Ramos (cell line): ENCODE results near the gene ASPHD2.
"Not testable (repeated sequence)": the region's sequence is repeated elsewhere in the genome, so short reads cannot be mapped to it uniquely, and the experiment has no call there.

ENCODE experiments used
- in situ Hi-C: fragments of 300-500 bp; cut with MboI; formaldehyde crosslinking; loops from one replicate; pipeline ENCODE4 v1.14.3; 2022; ENCODE audit warnings: low sequenced_read_pairs; ENCODE audit not compliant: unreplicated experiment

The ASPHD2 gene, protein sequence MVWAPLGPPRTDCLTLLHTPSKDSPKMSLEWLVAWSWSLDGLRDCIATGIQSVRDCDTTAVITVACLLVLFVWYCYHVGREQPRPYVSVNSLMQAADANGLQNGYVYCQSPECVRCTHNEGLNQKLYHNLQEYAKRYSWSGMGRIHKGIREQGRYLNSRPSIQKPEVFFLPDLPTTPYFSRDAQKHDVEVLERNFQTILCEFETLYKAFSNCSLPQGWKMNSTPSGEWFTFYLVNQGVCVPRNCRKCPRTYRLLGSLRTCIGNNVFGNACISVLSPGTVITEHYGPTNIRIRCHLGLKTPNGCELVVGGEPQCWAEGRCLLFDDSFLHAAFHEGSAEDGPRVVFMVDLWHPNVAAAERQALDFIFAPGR

DNA sequence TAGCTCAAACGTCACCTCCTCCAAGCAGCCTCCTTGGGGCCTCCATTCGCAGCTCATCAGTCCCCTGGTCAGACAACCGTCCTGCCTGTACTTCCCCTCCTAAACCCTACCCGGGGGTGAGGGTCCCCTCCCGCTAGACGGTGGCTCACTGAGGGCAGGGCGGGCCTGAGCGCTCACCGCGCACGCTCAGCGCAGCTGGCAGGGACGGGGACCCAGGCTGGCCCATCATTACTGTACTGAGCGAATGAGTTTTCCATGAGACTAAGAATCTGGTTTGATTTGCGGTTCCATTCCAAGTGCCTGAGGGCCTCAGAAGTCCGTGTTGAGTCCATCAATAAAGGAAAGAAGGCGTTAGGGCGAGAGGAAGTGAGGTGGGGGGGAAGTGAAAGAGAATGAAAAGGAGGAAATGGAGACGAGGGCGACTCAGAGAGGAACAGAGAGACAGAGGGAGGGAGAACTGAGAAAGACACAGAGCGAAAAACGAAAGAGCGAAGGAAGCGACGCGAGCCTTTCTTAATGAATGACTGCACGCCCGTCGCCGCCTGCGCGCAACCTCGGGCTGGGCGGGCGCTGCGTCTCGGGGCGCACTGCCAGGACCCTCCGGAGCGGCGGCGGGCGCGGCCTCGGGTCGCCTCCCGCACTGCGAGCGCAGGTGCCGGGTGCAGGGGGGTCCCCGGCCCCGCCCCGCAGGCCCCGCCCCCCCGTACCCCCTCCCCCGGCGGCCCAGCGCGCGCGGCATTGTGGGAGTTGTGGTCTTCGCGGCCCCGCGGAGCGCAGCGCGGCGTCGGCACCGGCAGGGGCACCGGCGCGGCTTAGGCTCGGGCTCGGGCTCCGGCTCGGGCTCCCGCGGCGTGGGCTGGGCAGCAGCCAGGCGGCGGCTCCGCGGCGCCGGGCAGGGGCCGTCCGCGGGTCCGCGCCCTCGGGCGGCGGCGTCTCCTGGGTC is at the start of gene ASPHD2:
ASPHD2 (plus strand) TSS at position 746 of the 943 bp plus-strand sequence. CDS start 4,356 bp downstream, outside the sequence.
- in situ Hi-C loops, result no loop called here

DNA sequence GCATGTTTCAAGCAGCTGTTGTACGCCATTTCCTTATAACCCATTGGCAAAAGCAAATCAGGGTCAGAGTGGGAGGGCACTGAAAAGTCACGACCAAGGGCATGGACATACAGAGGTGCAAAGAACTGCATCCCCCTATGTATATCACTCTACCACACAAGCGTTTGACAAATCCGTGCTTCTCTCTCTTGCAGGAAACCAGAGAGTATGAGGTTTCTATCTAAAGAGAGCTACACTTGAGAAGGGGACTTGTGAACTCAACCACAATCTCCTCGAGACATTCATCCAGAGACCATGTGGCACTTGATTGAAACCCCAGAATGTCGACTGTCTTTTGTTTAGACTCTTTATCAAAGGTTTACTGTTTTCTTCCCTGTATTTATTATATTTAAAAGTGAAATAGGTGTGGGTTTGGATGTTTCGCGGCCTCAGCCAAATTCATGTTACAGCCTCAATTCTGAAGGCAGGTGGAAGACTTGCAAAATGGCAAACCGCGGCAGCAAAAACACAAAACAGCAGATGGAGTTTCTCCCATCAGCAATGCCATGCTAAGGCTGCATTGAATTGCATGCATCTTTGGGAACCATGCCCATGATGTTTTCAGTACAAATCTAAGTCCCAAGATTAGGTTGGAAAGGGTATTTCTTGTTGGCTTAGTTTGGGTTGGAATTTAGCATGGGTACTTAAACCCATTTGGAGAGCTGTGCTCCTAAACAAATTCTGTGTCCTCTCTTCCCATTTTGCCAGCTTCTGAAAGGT is 48.8 kb upstream of the ASPHD2 start:
- in situ Hi-C loops, result no loop called here

DNA sequence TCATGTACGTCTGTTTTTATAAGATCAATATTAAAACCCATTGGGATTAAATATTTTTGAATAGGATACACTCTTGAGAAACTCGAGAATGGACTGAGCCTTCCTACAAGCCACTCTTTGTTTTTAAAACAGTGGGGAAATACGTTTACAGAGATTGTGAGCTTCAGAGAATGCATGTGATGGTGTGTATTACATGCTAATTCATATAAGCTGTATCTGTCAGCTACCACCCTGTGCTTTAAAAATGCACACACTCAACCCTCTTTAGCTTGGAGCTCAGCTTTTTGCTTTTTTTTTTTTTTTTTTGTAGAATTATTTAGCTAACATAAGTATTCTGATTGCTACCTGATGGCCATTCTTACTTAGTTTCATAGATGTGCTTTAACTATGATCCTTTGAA is 46.3 kb upstream of the ASPHD2 start:
- in situ Hi-C loops, result no loop called here

DNA sequence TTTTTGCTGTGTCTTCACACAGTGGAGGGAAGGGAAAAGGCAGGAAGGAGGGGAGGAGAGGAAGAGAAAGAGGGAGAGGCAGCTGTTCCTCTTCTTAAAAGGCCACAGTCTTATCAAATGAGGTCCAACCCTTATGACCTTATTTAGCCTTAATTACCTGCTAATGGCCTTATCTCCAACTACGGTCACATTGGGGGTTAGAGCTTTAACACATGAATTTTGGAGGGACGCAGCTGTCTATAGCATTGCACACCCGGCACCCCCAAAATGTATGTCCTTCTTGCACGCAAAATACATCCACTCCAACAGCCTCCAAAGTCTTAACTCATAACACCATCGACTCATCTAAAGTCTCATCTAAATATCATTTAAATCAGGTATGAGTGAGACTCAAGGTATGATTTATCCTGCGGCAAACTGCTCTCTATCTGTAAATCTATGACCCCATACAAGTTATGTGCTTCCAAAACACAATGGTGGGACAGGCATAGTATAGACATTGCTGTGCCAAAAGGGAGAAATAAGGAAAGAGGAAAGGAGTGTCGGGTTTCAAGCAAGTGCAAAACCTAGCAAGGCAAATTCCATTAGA is 45.0 kb upstream of the ASPHD2 start:
- in situ Hi-C loops, result no loop called here

DNA sequence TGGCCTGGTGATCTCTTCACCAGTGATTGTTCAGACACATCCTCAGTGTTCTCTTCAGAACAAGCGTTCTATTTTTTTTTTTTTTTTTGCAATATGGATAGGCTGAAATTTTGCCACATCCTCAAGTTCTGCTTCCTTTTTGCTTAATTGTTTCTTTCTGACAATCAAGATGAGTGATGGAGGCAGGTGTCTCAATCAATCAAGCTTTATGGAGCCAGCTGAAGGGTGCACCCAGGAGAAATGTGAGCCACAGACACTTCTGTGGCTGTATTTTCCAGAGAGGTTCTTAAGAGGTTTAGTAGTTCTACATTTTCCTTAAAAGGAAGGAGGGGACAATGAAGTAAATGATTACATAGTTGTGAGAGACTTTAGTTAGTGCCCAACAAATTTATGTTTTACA is 43.9 kb upstream of the ASPHD2 start:
- in situ Hi-C loops, result no loop called here

DNA sequence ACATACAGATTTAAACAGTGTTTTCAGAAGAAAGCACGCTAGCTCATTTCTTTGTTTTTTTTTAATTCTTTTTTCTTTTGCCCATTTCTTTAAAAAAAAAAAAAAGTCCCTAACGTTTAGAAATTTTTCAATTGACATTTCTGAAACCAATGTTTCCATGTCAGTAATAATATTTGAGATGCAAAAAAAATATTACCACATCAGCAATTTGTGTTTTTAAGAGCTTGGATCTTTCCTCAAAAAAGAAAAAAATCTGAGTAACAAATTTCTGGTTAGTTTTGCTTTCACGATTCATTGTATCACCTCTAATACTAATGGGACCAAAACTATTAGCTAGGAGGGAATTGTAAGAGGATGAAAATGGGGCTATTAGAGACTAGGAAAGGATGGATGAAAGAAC is 39.9 kb upstream of the ASPHD2 start:
- in situ Hi-C loops, result no loop called here

DNA sequence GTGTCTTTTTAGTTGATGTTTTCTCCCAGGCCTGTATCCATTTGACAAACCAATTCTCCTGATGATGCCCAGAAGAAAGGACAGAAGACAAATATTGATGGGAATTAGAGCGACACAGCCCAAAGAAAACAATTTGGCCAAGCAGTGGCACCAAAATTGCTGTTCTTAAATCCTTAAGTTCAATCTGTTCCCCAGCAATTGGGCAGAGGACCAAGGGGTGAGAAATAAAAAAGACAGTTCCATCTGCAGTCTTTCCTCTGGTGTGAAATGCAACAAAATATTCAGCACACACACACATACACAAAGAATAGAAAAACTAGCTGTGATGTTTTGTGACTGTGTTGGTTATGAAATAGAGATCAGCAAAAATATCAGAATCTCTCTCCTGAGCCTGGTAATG is 38.0 kb upstream of the ASPHD2 start:
- in situ Hi-C loops, result loop anchor here (10.0 kb wide), 1 partner anchor 74 kb away; no protein-coding TSS in a partner anchor

DNA sequence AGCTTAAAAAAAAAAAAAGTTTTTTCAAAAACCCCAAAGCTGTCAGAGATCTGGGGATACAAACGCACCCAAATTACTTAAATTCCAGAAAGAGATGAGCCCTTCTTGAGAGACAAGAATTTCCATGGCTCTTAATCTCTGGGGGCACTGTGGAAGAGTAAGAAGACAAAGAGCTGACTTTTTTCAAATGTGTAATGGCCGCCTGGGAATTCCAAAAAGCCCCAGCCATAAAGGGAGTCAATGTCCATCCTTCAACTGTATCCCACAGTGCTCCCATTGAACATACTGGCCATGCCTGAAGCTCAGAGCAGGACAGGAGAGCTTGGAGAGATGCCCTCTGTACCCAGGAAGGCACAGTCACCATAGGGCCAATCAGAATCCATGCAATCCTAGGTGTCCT is 37.4 kb upstream of the ASPHD2 start:
- in situ Hi-C loops, result loop anchor here (10.0 kb wide), 1 partner anchor 73 kb away; no protein-coding TSS in a partner anchor

DNA sequence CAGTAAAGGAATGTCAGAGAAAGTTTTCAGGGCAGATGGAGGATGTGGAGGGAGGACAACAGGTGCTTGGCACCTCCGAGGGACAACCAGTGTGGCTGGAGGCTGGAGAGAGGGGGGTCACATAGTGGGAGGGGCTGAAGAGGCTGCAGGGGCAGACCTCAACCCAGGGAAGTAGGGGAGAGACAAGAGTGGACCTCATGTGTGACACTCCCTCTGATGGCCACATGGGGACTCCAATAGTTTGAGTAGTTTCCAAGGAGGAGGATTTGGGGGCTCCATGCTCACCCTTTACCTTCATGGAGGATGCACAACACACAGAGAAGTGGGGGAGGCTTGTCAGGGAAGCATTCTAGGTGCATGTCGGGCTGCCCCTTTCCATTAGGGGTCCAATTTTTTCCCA is 35.1 kb upstream of the ASPHD2 start:
- in situ Hi-C loops, result loop anchor here (10.0 kb wide), 1 partner anchor 71 kb away; no protein-coding TSS in a partner anchor

DNA sequence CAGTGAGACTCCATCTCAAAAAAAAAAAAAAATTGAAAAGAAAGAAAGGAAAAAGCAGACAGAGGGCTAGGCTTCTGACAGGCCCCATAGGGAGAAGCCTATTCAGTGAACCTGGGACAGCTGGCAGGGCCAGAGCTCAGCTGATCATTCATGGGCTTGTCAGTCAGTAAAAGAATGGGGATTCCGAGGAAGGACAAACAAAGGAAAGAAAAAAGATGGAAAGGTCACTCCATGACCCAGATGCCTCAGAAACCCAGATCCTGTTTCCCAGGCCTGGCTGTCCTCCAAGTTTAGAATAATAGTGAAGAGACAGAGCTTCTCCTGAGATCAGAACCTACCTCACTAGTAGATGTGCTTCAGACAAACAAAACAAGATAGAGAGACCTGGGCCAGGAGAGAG is 34.3 kb upstream of the ASPHD2 start:
- in situ Hi-C loops, result loop anchor here (10.0 kb wide), 1 partner anchor 70 kb away; no protein-coding TSS in a partner anchor

DNA sequence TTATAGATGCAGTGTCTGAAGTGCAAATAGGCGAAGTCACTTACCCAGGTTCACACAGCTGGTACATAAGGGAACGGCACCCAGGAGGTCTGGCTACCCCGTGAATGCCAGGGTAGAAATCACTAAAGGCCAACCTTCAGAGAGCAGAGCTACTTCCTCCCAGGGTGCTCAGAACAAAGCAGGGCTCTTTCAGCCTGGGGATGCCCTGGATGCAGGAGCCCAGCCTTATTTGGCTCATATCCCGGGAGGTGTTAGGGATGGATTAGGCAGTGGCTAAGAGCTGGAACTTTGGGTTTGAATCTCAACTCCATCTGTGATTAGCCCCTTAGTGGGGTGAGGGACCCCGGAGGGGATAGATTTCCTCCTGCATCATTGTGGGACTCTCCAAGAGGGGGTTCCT is 33.1 kb upstream of the ASPHD2 start:
- in situ Hi-C loops, result loop anchor here (10.0 kb wide), 1 partner anchor 69 kb away; no protein-coding TSS in a partner anchor

DNA sequence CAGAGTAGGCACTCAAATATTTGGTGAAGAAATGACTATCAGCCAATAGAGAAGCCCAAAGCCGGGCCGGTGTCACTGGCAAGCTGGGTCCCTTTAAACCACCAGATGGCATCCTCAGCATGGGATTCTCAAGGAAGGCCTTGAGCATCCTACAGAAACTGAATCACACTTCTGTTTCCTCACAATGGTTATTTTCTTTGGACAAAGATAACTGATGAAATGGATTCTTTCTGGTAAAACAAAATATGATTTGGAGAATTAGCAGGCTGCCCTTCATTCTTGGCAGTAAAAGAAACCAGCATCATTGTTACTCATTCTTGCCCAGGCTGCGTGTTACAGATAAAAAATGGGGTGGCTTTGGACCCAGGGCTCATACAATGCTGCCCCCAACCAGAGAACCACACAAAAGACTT is 30.3 kb upstream of the ASPHD2 start:
- in situ Hi-C loops, result loop anchor here (10.0 kb wide), 1 partner anchor 66 kb away; no protein-coding TSS in a partner anchor

DNA sequence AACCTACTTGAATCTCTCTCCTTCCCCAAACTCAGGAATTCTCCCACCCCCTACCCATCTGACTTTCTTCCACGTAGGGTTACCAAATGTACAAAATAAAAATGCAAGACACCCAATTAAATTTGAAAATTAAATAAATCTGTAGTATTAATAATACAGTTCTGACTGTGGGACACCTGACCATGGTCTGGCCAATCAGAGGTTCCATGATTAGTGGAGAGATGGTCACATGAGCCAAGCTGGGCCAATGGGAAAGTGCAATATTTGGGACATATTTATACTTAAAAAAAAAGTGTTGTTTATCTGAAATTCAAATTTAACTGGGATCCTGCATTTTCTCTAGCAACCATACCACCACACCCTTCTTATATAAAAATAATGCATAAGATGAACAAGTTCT is 29.8 kb upstream of the ASPHD2 start:
- in situ Hi-C loops, result loop anchor here (10.0 kb wide), 1 partner anchor 66 kb away; no protein-coding TSS in a partner anchor

DNA sequence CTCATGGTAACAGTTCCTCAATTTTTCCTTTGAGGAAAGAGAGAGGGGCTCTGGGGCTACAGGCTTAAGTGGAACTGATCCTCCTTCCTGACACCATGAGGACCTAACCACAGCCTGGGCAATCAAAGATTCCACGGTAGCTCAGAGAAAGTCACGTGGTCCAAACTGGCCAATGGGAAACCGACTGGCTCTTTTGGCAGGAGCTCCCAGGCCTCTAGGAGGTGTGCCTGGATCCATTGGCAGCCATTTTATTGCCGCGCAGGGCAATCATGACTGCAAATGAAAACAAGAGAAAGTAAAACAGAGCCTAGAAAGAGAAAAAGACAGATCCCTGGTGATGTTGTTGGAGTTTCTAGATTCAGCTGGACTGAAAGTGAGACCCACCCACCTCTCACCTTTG is 27.3 kb upstream of the ASPHD2 start:
- in situ Hi-C loops, result no loop called here

DNA sequence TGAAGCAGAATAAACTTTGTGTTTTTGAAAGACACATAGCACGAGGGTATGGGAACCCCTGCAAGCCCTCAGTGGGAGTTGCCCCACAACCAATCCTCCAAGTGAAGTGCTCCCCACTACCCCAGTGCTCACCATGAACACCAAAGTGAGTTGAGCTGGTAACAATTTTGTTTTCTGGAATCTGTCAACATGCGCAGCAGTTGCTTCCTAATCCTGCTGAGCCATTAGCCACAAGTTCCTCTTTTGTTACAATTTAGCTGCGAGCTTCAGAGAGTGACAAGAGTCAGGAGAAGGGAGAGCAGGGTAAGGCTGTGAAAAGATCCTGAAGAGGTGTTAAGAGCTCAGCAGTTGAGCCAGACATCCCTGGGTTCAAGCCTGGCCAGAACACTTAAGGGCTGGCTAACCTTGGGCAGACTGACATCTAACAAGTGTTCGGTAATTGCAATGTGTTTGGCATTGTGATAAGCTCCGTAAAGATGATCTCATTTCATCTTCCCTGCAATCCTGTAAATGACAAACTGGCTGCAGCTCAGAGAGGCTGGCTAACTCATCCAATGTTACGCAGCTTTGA is 24.1 kb upstream of the ASPHD2 start:
- in situ Hi-C loops, result no loop called here

DNA sequence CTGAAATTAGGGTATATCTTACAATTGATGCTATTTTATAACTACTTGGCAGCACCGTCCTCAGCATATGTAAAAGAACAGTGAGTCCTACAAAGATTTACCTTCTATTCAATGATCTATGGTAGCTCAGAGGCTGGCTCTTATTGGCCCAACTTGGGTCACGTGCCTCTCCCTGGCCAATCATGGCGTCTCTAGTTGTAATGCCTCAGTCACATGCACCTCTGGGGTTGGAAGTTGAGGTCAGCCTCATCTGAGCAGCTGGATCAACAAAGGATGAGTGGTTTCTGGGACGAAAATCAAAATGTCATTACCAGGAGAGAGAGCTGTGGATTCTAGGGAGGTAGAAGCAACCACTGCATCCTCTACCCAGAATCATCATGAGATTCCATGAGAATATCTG is 22.9 kb upstream of the ASPHD2 start:
- in situ Hi-C loops, result no loop called here

DNA sequence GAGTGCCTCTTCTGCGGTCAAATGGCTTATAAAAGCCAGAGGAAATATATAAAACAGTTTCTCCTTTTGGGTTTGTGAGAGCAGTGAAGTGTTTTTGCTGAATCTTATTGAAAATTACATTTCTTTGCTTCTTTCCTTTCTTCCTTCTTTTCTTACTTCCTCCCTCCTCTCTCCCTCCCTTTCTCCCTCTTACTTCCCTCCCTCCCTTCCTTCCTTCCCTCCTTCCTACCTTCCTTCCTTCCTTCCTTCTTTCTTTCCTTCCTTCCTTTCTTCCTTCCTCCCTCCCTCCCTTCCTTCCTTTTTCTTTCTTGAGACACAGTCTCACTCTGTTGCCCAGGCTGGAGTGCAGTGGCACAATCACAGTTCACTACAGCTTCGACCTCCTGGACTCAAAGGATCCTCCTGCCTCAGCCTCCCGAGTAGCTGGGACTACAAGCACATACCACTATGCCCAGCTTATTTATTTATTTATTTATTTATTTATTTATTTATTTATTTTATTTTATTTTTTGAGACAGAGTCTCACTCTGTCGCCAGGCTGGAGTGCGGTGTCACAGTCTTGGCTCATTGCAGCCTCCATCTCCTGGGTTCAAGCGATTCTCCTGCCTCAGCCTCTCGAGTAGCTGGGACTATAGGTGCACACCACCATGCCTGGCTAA is 20.4 kb upstream of the ASPHD2 start:
- in situ Hi-C loops, result not testable (repeated sequence)

DNA sequence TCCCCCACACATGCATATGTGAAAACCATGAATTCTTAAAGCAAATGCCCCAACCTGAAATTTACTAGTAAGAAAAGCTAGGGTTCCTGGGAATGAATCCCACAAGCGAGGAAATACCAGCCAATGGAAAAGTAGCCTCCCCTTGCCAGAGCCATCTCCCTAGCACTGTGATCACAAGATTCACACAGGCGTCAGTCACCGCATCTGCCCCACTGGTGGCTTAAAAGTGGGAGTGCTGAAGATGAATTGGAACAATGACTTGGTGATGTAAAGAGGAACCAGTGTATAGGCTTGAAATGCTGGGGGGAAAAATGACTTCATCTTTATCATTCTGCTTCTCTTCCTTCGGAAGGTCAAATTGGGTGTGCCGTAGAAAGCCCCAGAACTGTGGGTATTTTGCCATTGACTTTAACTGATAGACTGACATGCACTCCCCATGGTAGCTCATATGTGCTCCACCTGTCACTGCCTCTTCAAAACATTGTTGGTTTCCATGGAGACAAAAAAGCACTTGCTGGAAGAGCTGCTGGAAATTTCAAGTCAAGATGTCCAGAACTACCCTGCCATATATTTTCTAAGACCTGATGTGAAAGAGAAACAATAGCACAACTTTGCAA is 19.2 kb upstream of the ASPHD2 start:
- in situ Hi-C loops, result no loop called here
